NT2/D1 (cell line): ENCODE results near the gene TLE4.

ENCODE experiments used
- DNase-seq: peaks from one replicate; pipeline ENCODE4 v3.0.0-alpha.2; 2011; ENCODE audit warnings: low read depth, low spot score
- H3K27me3 ChIP-seq: 2 replicates; pipeline ENCODE4 v1.6.0; 2011; ENCODE audit warnings: mild to moderate bottlenecking; ENCODE audit not compliant: insufficient read length, insufficient read depth
- H3K36me3 ChIP-seq: 2 replicates; pipeline ENCODE4 v1.6.1; 2011; ENCODE audit warnings: mild to moderate bottlenecking, low read length, mixed read lengths; ENCODE audit not compliant: insufficient read depth, insufficient read length
- H3K4me1 ChIP-seq: 2 replicates; pipeline ENCODE4 v1.5.1; 2011; ENCODE audit not compliant: insufficient read depth, insufficient read length
- H3K4me3 ChIP-seq: 2 replicates; pipeline ENCODE4 v1.5.1; 2011; ENCODE audit warnings: low read depth; ENCODE audit not compliant: insufficient read length
- H3K9ac ChIP-seq: 2 replicates; pipeline ENCODE4 v1.6.0; 2011; ENCODE audit warnings: low read depth; ENCODE audit not compliant: insufficient read length
- H3K9me3 ChIP-seq: 2 replicates; pipeline ENCODE4 v1.5.1; 2011; ENCODE audit warnings: mild to moderate bottlenecking, low read length; ENCODE audit not compliant: insufficient read depth
- SUZ12 ChIP-seq: IDR thresholded peaks from 2 replicates; pipeline ENCODE4 v1.6.1; 2011; ENCODE audit not compliant: insufficient read length, insufficient read depth; ENCODE audit errors: extremely low read depth
- YY1 ChIP-seq: IDR thresholded peaks from 2 replicates; pipeline ENCODE4 v1.6.1; 2011; ENCODE audit not compliant: insufficient read length, insufficient read depth
- ZNF274 ChIP-seq: IDR thresholded peaks from 2 replicates; pipeline ENCODE4 v1.6.1; 2011; ENCODE audit warnings: mild to moderate bottlenecking, low read depth, low read length

Gene TLE4

GRCh38 chr9:79567671-79568098 is 4.1 kb upstream of the TLE4 start:
- H3K9me3 ChIP-seq, result no peaks in the 10 kb centered on the region
- no peaks in the 10 kb centered on the region for H3K36me3 ChIP-seq
- H3K4me1 ChIP-seq, result no peaks in the 10 kb centered on the region
- H3K27me3 ChIP-seq, result no peaks in the 10 kb centered on the region
- no peak overlapping the region for H3K9ac ChIP-seq
- H3K4me3 ChIP-seq, result no peak overlapping the region
- TF ChIP-seq SUZ12 (no peak), ZNF274 (no peak), YY1 (no peak)
- no peak for DNase-seq

GRCh38 chr9:79568337-79569101 is 3.2 kb upstream of the TLE4 start:
- H3K27me3 ChIP-seq, result no peaks in the 10 kb centered on the region
- H3K4me3 ChIP-seq, result no peak overlapping the region
- H3K4me1 ChIP-seq, result no peaks in the 10 kb centered on the region
- no peak overlapping the region for H3K9ac ChIP-seq
- no peaks in the 10 kb centered on the region for H3K36me3 ChIP-seq
- no peak for TF ChIP-seq YY1
- TF ChIP-seq ZNF274, result no peak
- H3K9me3 ChIP-seq, result no peaks in the 10 kb centered on the region
- no peak for DNase-seq

- peak overlapping the region; percentile 84 for H3K9ac ChIP-seq
- H3K27me3 ChIP-seq, result no peaks in the 10 kb centered on the region
- H3K4me1 ChIP-seq, result no peaks in the 10 kb centered on the region
- H3K4me3 ChIP-seq, result peak overlapping the region; percentile 72
- no peaks in the 10 kb centered on the region for H3K9me3 ChIP-seq
- no peak for DNase-seq
- H3K36me3 ChIP-seq, result peaks cover 1% of the 10 kb centered on the region
- TF ChIP-seq ZNF274 (no peak), YY1 (no peak), SUZ12 (no peak)
These were observed 1.8 kb upstream of the TLE4 start for GRCh38 chr9:79569814-79570447.

DNA sequence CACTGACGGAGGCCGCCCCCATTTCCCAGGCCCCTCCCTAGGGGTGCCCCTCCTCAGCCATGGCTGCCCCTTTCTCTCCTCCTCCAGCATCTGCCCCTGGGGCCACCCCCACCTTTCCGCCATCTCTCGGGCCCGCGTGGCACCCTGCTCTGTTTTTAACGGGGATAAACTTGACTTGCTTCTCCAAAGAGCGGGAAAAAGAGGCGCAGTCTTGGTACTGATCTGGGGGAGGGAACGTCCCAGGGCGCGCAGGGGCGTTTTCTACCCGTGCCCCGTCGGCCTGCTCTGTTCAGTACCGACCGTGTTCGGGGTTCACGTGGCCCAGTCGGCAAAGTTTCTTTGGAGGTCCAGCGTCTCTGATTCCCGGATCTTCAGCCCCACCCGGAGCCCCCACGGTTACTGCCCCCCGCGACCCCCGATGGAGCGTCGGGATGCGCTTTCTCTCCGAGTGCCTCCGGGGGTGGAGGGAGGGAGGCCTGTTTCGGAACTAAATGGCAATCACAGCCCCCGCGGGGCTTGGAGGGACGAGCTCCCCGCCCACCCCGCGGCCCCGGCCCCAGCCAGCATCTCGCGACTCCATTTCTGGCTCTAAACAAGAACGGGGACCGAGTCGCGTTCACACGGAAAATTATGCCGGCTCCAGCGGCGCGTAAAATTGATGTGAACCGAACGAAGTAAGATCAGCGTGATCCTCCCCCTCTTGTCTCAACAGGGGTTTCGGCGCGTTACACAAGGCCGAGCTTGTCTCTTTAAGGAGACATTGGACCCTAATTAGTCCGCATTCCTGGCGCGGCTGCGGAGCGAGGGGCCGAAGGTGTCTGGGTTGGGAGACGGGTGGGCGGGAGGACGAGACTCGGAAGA is 1.1 kb upstream of the TLE4 start:
- no peak for DNase-seq
- TF ChIP-seq SUZ12 (no peak), YY1 (no peak), ZNF274 (no peak)
- Histone ChIP-seq H3K36me3 (peaks cover 7% of the 10 kb centered on the region), H3K27me3 (no peaks in the 10 kb centered on the region), H3K4me1 (no peaks in the 10 kb centered on the region), H3K9ac (peak overlapping the region; percentile 84), H3K9me3 (no peaks in the 10 kb centered on the region), H3K4me3 (peak overlapping the region; percentile 72)

DNA sequence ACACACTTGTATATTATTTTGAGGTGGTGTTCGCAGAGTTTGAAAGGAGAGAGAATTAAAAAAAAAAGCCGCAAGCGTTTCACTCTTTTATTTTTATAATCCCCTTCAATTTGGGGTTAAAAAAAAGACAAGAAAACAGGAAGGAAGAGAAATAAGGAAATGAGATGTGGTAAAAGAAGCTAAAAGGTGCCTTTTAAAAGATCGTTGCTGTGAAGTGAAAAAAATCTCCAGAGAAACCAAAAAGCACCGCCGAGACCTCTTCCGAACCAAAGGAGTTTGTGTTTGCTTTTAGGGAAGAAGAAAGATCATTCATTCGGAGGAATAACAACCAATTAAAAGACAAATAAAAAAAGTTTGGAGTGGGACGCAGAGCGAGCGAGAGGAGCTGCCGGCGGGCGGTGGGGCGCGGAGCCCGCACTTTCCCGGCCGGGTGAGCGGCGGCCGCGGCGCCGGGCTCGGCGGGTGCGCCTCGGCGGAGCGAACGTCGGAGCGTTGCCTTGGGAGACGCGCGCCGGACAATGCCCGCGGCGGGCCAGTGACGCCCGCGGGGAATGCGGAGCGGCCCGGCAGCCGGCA is 355 bp downstream of the TLE4 start:
- Histone ChIP-seq H3K4me1 (no peaks in the 10 kb centered on the region), H3K9ac (peak overlapping the region; percentile 78), H3K4me3 (peak overlapping the region; percentile 57), H3K36me3 (peaks cover 20% of the 10 kb centered on the region), H3K9me3 (no peaks in the 10 kb centered on the region), H3K27me3 (no peaks in the 10 kb centered on the region)
- DNase-seq, result no peak
- TF ChIP-seq ZNF274, result no peak
- no peak for TF ChIP-seq SUZ12
- no peak for TF ChIP-seq YY1

DNA sequence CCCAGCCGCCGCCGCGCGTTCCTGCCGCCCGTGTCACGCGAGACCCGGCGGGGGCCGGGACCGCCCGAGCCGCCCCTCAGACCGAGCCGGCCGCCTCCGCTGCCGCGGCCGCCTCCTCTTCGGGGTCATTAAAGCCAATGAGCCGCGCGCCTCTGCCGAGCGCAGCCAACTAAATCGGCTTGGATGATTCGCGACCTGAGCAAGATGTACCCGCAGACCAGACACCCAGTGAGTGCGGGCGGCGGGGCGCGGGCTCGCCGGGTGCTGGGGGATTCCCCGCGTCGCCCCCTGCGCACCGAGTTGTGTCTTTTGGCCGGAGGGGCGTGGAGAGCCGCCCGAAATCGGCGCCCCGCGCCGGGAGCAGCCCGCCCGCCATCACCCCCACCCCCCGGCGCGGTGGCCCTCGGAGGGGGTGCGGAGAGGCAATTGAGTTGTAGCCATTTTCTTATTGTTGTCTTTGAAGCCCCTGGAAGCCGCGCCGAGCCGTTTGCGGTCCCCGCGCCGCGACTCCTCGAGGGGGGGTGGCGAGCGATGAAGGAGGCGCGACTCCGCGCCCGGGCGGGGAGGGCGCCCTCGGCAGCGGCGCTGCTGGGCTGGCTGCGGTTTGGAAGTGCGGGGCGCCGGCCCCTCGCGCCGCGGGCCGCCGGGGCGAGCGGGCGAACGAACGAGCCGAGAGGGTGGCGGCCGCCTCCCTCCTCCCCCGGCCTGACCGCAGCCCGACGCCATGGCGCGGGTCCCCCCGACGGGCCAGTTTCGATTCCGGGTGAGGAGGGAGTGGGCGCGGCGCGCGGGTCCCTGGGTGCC is 1.0 kb downstream of the TLE4 start:
- peak overlapping the region; percentile 78 for H3K9ac ChIP-seq
- DNase-seq, result no peak
- TF ChIP-seq ZNF274, result no peak
- TF ChIP-seq YY1, result no peak
- TF ChIP-seq SUZ12, result no peak
- H3K4me1 ChIP-seq, result no peaks in the 10 kb centered on the region
- no peaks in the 10 kb centered on the region for H3K9me3 ChIP-seq
- peaks cover 21% of the 10 kb centered on the region for H3K36me3 ChIP-seq
- H3K27me3 ChIP-seq, result no peaks in the 10 kb centered on the region
- peak overlapping the region; percentile 57 for H3K4me3 ChIP-seq
